ENCODE measurements around the gene UVRAG.

- no peak for TF ChIP-seq MAX (IDR thresholded peaks at IDR 0.05)
- TF ChIP-seq, protein P1, sequence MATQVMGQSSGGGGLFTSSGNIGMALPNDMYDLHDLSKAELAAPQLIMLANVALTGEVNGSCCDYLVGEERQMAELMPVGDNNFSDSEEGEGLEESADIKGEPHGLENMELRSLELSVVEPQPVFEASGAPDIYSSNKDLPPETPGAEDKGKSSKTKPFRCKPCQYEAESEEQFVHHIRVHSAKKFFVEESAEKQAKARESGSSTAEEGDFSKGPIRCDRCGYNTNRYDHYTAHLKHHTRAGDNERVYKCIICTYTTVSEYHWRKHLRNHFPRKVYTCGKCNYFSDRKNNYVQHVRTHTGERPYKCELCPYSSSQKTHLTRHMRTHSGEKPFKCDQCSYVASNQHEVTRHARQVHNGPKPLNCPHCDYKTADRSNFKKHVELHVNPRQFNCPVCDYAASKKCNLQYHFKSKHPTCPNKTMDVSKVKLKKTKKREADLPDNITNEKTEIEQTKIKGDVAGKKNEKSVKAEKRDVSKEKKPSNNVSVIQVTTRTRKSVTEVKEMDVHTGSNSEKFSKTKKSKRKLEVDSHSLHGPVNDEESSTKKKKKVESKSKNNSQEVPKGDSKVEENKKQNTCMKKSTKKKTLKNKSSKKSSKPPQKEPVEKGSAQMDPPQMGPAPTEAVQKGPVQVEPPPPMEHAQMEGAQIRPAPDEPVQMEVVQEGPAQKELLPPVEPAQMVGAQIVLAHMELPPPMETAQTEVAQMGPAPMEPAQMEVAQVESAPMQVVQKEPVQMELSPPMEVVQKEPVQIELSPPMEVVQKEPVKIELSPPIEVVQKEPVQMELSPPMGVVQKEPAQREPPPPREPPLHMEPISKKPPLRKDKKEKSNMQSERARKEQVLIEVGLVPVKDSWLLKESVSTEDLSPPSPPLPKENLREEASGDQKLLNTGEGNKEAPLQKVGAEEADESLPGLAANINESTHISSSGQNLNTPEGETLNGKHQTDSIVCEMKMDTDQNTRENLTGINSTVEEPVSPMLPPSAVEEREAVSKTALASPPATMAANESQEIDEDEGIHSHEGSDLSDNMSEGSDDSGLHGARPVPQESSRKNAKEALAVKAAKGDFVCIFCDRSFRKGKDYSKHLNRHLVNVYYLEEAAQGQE (IDR thresholded peaks at IDR 0.05; ENCODE audit: low read depth) = no peak
- no peak for TF ChIP-seq EP300 (IDR thresholded peaks at IDR 0.05; ENCODE audit: borderline replicate concordance)
These were observed 167.3 kb downstream of the UVRAG start for GRCh38 chr11:75982309-75982708.

All from Ishikawa (cell line).